Activated T-cell treated with anti-CD3 and anti-CD28 coated beads for 24 hours (primary cell): ENCODE data around the gene RCOR2.

ENCODE experiments used
- DNase-seq: peaks from one replicate; pipeline ENCODE4 v3.0.0-alpha.2; 2020; ENCODE audit warnings: low read depth

The RCOR2 gene

GRCh38 chr11:63907063-63907462 lies 9.9 kb downstream of the RCOR2 start:
- no peak for DNase-seq

DNA sequence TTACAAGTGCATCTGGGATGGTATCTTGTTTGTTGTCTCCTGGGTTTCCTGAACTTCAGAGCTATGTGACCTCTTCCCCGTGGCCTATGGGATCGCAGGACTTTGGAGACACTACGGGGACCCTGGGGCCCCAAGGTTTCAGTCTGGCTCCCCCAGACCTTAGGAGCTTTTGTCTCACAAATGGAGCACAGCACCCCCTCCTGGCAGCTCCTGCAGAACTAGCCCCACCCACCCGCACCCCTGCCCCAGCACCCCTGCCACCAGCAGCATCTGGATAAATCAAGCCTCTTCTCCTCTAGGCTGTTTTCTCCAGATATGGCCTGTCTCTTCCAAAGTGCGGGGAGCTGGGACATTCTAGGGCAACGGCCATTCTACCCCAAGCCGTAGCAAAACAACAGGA lies 10.4 kb downstream of the RCOR2 start:
- DNase-seq: peak; percentile 23

DNA sequence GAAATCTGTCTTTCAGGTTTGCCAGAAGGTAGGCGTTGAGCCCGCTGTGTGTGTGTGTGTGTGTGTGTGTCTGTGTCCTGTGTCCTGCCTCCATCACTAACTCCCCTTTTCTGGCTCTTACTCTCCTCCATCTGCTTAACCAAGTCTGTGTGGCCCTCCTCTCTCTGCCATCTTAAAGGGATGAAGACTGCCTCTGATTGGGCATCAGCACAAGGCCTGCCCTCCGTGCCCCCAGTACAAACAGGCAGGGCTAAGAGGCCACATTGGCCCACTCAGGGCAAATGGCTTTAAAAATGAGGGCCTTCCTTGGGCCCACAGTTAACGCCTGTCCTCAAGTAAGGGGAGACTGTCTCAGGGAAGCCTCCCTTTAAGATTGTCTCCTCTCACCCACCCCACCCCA lies 10.9 kb downstream of the RCOR2 start:
- DNase-seq: no peak

- no peak for DNase-seq
Measured at GRCh38 chr11:63905179-63905578, 11.8 kb downstream of the RCOR2 start.

DNA sequence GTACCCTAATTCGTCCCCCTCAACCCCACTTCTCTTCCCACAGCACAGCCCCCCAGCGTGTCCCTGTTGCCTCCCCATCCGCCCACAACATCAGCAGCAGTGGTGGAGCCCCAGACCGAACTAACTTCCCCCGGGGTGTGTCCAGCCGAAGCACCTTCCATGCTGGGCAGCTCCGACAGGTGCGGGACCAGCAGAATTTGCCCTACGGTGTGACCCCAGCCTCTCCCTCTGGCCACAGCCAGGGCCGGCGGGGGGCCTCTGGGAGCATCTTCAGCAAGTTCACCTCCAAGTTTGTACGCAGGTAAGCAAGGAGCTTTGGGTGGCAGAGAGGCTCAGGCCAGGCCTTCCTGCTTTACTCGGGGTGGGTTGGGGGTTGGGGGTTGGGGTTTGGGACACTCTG lies 12.2 kb downstream of the RCOR2 start:
- no peak for DNase-seq

DNA sequence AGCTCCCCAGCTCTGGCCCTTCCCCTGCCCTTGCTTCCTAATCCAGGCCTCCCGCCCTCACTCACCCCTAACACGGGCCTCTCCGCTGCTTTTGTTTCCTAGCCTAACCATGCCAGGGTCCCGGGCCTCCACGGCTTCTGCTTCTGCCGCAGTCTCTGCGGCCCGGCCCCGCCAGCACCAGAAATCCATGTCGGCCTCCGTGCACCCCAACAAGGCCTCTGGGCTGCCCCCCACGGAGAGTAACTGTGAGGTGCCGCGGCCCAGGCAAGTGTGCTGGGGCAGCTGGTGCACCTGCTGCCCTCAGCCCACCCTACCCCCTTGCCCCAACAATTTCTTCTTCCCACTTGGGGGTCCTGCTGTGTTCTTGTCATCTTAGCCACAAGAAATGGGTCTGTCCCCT lies 13.1 kb downstream of the RCOR2 start:
- DNase-seq: no peak

DNA sequence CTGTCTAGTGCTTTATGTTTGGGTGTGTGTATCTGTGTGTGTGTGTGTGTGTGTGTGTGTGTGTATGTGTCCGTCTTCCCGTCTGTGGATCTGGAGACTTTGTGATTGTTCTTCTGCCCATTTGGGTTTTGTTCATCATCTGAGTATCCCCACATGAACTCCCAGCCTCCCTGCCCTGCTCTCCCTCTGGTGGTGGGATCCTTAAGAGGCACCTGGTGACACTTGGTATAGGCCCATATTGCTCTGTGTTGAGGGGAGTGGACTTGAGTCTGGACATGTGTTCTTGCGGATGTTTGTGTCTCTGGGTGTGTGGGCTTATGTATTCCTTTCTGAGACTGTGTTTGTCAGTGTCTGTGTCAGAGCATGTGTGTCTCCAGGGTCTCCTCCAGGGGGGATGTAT lies 15.3 kb downstream of the RCOR2 start:
- no peak for DNase-seq

DNA sequence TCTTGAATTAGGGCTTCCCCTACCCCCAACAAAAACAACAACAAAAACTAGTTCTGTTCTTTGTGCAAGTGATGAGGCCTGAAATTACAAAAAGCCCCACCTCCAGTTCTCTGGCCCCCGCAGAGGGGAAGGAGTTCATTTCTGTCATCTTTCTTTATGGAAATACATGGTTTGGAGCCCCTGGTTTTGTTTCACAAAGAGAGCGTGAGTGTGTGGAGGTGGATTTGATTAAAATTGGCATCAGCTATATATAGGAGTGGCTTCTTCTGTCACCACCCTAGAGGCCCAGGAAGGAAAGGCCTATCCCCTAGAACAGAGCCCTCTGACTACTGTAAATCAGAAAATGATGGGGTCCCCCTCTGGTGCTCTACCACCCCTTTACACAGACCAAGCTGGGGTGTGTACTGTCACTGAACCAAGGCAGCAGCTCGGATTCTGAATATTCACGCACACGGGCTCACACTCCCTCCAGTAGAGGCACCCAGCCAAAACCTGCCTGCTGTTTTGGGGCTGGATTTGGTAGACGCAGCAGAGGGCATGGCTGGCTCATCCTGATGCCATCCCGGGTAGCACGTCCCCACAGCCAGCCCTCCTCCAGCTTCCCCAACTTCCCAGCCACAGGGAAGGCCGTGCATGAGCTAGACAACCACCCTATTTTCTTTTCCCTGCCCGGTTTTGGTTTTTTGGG lies 19.4 kb downstream of the RCOR2 start:
- no peak for DNase-seq

DNA sequence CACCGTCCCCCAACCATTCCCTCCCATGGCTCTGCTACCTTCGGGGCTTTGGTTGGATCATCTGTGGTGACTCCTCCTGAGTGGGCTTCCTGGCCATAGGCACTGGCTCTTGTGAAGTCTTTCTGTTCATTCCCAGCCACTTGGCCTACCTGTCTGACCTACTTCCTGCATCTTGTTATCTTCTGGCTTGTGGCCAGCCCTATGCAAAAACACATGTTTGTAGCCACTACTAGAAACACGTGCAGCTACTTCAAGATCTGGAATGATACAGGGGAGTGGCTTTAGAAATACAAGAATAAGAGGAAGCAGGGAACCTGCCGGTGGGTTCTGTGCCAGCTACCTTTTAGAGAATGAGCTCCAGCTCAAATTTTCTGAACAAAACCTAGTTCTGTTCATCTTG lies 20.9 kb downstream of the RCOR2 start:
- DNase-seq: no peak

DNA sequence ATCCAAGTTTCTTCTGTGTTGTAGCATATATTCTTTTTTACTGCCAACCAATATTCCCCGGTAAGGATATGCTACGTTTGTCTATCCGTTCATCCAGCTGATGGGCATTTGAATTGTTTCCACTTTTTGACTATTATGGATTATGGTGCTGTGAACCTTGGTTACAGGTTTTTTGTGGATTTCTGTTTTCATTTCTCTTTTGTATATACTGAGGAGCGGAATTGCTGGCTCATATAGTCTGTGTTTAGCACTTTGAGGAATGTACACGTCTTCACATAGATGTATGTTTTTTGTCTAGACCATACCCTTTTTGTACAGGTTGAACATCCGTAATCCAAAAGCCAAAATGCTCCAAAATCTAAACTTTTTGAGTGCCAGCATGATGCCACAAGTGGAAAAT lies 23.6 kb downstream of the RCOR2 start:
- DNase-seq: no peak

DNA sequence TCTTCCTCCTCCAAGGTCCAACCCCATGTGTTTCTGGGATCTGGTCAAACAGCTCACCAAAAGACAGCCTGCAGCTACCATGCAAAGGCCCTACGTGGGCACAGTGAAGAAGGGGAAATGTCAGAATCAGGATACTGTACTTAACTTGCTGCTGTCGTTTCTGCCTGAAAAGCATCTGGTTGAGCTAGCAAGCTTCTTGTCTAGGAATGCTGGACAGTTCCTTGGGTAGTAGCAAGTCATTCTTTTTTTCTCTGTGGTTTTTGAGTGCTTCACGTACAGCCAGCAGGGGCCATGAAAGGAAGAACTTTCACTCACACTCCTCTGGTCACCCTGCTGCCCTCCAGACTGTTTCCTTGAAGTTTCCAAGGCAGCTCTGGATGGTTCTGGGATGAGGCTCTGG lies 24.7 kb downstream of the RCOR2 start:
- DNase-seq: no peak

DNA sequence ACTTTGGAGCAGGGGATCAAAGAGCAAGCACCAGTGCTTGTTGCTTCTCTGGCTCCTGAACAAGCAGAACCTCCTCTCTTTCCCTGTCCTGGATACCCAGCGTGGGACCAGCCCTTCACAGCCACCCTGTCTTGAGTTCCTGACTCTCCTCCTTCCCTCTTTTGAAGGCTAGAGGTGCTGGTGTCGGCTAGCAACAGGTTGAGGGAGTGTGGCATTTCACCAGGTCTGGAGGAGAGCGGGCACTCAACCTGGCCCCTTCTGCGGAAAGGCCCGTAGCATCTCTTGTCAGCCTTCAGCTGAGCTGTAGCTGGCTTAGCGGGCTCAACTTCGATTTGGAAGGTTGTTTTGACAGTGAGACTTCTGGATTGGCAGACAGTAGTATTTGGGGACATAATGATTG lies 26.6 kb downstream of the RCOR2 start:
- no peak for DNase-seq

DNA sequence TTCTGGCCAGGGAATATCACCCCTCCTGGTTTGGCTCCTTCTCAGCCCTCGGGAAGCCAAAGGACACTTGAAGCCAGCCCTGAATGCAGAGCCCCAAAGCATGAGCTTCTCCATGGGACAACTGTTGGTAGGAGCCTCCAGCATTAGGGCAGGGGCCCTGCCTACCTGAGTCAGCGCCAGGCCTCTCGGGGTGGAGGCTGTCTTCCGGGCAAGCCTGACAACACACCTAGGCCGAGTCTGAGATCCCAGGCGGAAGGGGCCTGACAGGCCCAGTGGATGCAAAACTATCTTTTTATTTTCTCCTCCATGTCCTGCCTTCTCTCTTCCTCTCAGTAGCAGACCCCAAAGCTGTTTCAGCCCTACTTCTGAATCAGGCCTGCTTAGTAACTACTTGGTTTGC lies 27.6 kb downstream of the RCOR2 start:
- no peak for DNase-seq

DNA sequence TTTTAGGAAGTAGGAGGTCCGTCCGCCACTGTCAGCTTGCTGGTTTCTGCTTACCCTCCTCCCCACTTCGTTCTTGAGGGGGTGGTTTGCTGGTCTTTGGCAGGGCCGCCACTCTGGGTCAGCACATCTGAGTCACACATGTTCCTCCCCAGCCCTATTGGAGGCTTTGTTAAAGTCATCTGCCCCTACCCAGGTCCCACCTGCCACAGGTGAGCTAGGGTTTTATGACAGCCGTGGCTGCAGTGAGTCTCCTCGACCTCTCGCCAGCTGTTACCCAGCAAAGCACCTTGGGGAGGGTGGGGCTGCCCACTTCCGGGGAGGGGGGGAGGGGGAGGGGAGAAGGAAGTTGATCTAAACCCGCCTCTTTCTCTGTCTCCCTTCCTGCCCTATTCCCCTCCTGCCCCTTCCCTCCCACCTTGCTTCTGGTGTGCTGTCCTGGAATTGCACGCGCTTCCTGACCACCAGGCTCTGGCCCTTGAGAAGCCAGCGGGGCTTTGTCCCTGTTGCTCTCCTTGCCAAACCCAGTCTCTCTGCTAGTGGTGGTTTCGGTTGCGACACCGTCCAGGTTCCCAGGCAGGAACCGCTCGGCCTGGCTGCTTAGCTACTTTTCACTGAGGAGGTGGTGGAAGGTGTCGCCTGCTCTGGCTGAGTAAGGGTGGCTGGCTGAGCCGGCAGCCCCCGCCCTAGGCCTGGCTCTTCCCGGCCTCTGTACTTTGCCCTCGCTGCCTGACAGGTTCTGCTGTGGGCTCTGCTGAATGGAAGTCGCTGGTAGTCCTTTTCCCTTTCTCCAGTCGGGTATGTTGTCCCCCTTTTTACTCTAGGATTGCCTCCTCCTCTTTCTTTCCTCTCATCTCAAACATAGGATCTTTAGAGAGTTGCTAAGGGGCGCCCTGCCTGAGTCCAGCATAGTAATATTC lies 28.5 kb downstream of the RCOR2 start:
- peak; percentile 46 for DNase-seq

GRCh38 chr11:63887386-63887999 lies 29.5 kb downstream of the RCOR2 start:
- no peak for DNase-seq

DNA sequence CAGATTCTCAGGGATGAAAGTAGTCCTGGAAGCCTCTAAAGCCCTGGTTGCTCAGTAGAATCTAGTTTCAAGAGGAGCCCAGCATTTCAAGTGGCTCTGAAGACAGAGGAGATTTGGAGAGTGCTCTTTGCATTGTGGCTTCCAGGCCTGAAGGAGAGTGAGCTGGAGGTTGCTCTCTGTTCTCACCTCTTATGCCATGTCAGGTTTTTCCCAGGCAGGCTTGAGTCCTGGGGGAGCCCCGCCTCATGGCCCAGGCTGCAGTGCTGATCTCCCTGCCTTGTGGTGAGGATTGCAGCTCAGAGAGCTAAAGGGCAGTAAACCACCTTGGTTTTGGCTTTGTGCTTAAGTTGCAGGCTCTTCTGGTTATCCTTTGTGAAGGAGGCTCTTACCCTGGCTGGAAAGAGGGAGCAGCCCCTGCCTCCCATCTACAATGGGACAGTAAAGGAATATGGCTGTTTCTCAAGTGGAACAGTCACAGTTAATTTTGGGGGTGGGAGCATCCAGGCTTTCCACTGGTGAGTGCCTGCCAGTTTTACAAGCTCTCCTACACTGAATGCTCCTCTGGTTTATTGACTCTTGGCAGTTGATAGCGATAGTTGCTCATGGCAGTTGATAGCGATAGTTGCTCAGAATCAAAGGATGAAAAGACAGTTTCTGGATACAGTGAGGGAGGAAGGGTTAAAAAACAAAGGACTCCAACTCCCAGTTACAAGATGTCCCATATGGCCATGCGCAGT lies 32.6 kb downstream of the RCOR2 start:
- no peak for DNase-seq

DNA sequence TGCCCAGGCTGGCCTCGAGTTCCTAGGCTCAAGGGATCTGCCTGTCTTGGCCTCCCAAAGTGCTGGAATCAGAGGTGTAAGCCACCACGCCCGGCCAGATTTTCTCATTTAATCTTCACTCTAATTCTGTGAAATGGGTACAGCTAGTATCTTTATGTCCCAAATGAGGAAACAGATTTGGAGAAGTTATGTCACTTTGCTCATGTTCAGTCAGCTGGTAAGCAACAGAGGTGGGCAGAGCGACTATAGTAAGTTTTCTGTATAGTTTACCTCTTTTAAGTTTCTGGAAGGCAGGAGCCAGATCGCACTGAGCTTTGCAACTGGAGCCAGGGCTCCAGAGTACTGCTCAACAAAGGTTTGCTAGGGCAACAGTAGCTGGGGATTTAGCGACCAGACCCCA lies 33.2 kb downstream of the RCOR2 start:
- DNase-seq: no peak

GRCh38 chr11:63882555-63883242 lies 34.3 kb downstream of the RCOR2 start:
- no peak for DNase-seq

DNA sequence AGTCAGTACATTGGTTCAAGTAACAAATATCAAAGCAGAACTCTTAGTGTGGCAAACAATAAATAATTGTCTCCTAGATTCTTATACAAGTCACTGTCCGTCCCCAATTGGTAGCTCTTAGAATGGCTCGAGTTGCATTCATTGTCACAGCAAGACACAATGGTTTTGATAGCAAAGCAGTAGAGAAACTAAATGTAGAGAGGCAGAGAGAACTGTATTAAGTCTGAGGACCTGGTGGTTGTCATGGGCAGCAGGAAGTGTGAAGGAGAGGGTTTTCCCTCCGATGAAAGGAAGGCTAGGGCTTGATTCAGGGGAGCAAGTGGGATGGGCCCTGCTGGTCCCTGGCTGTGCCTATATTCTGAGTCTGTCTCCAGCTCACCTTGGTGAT lies 36.6 kb downstream of the RCOR2 start:
- no peak for DNase-seq

GRCh38 chr11:63879598-63880402 lies 37.2 kb downstream of the RCOR2 start:
- DNase-seq: no peak

GRCh38 chr11:63877658-63878241 lies 39.2 kb downstream of the RCOR2 start:
- no peak for DNase-seq
